ENCODE measurements around the gene GDPD5. TPM values are rescaled to one million over a fixed set of nuclear protein-coding genes. Genes with fewer than 3 reads are reported as not detected.

The GDPD5 gene
- total RNA-seq, 1 donor from 2014 or later, result 36.6 TPM

- H3K9me3 ChIP-seq, result no peaks in the 10 kb centered on the region
- intact Hi-C loops (cut with DNase I), result no loop called here
- DNase-seq (ENCODE audit: extremely low spot score in 2 of 2), result no peak
- no peaks in the 10 kb centered on the region for H3K4me1 ChIP-seq
- no peak overlapping the region for H3K4me3 ChIP-seq
- H3K27me3 ChIP-seq, result no peaks in the 10 kb centered on the region
- no peaks in the 10 kb centered on the region for H3K36me3 ChIP-seq
- no peak overlapping the region for H3K27ac ChIP-seq
- no peak for TF ChIP-seq POLR2A (IDR thresholded peaks at IDR 0.05)
Observed at GRCh38 chr11:75490221-75491181, 35.2 kb downstream of the GDPD5 start.

GRCh38 chr11:75487365-75487764, 38.4 kb downstream of the GDPD5 start:
- Histone ChIP-seq H3K36me3 (no peaks in the 10 kb centered on the region), H3K4me3 (no peak overlapping the region), H3K4me1 (no peaks in the 10 kb centered on the region), H3K27ac (no peak overlapping the region), H3K9me3 (no peaks in the 10 kb centered on the region), H3K27me3 (no peaks in the 10 kb centered on the region)
- DNase-seq (ENCODE audit: extremely low spot score in 2 of 2), result no peak
- intact Hi-C loops (cut with DNase I), result no loop called here
- TF ChIP-seq POLR2A (IDR thresholded peaks at IDR 0.05) (no peak), CTCF (IDR thresholded peaks at IDR 0.05) (no peak), POLR2AphosphoS5 (IDR thresholded peaks at IDR 0.05; ENCODE audit: insufficient read depth in 1 of 2, low read depth in 1 of 2) (no peak)

GRCh38 chr11:75485742-75486141, 40.0 kb downstream of the GDPD5 start:
- no peak overlapping the region for H3K4me3 ChIP-seq
- no peaks in the 10 kb centered on the region for H3K4me1 ChIP-seq
- intact Hi-C loops (cut with DNase I), result no loop called here
- H3K36me3 ChIP-seq, result no peaks in the 10 kb centered on the region
- TF ChIP-seq POLR2AphosphoS5 (IDR thresholded peaks at IDR 0.05; ENCODE audit: insufficient read depth in 1 of 2, low read depth in 1 of 2) (no peak), POLR2A (IDR thresholded peaks at IDR 0.05) (no peak), CTCF (IDR thresholded peaks at IDR 0.05) (no peak)
- no peak overlapping the region for H3K27ac ChIP-seq
- H3K9me3 ChIP-seq, result no peaks in the 10 kb centered on the region
- no peak for DNase-seq (ENCODE audit: extremely low spot score in 2 of 2)
- no peaks in the 10 kb centered on the region for H3K27me3 ChIP-seq

- no peak for DNase-seq (ENCODE audit: extremely low spot score in 2 of 2)
- no peak for TF ChIP-seq POLR2A (IDR thresholded peaks at IDR 0.05)
- TF ChIP-seq CTCF (IDR thresholded peaks at IDR 0.05), result no peak
- TF ChIP-seq POLR2AphosphoS5 (IDR thresholded peaks at IDR 0.05; ENCODE audit: insufficient read depth in 1 of 2, low read depth in 1 of 2), result no peak
- intact Hi-C loops (cut with DNase I), result no loop called here
- Histone ChIP-seq H3K27ac (no peak overlapping the region), H3K36me3 (no peaks in the 10 kb centered on the region), H3K4me3 (no peak overlapping the region), H3K4me1 (no peaks in the 10 kb centered on the region), H3K9me3 (no peaks in the 10 kb centered on the region), H3K27me3 (no peaks in the 10 kb centered on the region)
Observed at GRCh38 chr11:75482931-75483469, 42.7 kb downstream of the GDPD5 start.

GRCh38 chr11:75481922-75482606, 43.7 kb downstream of the GDPD5 start:
- Histone ChIP-seq H3K4me1 (no peaks in the 10 kb centered on the region), H3K27me3 (no peaks in the 10 kb centered on the region), H3K36me3 (no peaks in the 10 kb centered on the region), H3K4me3 (no peak overlapping the region), H3K9me3 (no peaks in the 10 kb centered on the region), H3K27ac (no peak overlapping the region)
- TF ChIP-seq POLR2A (IDR thresholded peaks at IDR 0.05) (no peak), POLR2AphosphoS5 (IDR thresholded peaks at IDR 0.05; ENCODE audit: insufficient read depth in 1 of 2, low read depth in 1 of 2) (no peak), CTCF (IDR thresholded peaks at IDR 0.05) (no peak)
- no peak for DNase-seq (ENCODE audit: extremely low spot score in 2 of 2)
- intact Hi-C loops (cut with DNase I), result no loop called here

Data from vagina (tissue), 2 donors.